ENCODE data around the gene MTMR10. TPM values are rescaled to one million over a fixed set of nuclear protein-coding genes. Genes with fewer than 3 reads are reported as not detected.

The MTMR10 gene
- total RNA-seq, 2 experiments from 2014 or later, result 41.2 to 42.0 TPM

GRCh38 chr15:31024330-31024729 lies 32.9 kb upstream of the MTMR10 start:
- POLR2A ChIA-PET, result interaction anchor here (1.0 to 1.6 kb wide), 2 partner anchors 62 to 335 kb away, joined by 3 read pairs; no protein-coding TSS in a partner anchor
- intact Hi-C loops (cut with DNase I, micrococcal nuclease), result no loop called here
- Histone ChIP-seq H3K4me1 (ENCODE audit: insufficient read depth, low read length) (no peaks in the 10 kb centered on the region), H3K27ac (ENCODE audit: low read depth in 1 of 2, low read length in 2 of 2) (no peak overlapping the region), H3K4me3 (ENCODE audit: low read length) (no peak overlapping the region), H3K36me3 (ENCODE audit: insufficient read depth, low read length) (no peaks in the 10 kb centered on the region), H3K27me3 (ENCODE audit: control insufficient read depth in 1 of 2, insufficient read depth in 2 of 2, low read length in 2 of 2) (no peaks in the 10 kb centered on the region), H3K9me3 (ENCODE audit: control insufficient read depth in 1 of 2, insufficient read depth in 1 of 2, low read length in 2 of 2) (no peaks in the 10 kb centered on the region)
- no peak for TF ChIP-seq CTCF (IDR thresholded peaks at IDR 0.05)
- no peak overlapping the region for H3K4me3 Mint-ChIP-seq
- ATAC-seq (ENCODE audit: poor library complexity) (no peak), DNase-seq (no peak)
- no peak overlapping the region for H3K27ac Mint-ChIP-seq
- H3K9me3 Mint-ChIP-seq, result no peaks in the 10 kb centered on the region
- H3K36me3 Mint-ChIP-seq (ENCODE audit: low read depth), result no peaks in the 10 kb centered on the region
- no peaks in the 10 kb centered on the region for H3K4me1 Mint-ChIP-seq (ENCODE audit: low read depth)
- CTCF ChIA-PET, result interaction anchor here (1.0 kb wide), 1 partner anchor 95 kb away, joined by 3 read pairs; no protein-coding TSS in a partner anchor
- H3K27me3 Mint-ChIP-seq, result peaks cover 44% of the 10 kb centered on the region

GRCh38 chr15:31023841-31024240 lies 32.4 kb upstream of the MTMR10 start:
- ATAC-seq (ENCODE audit: poor library complexity) (no peak), DNase-seq (no peak)
- Mint-ChIP-seq H3K4me1 (ENCODE audit: low read depth) (no peaks in the 10 kb centered on the region), H3K4me3 (no peak overlapping the region), H3K9me3 (no peaks in the 10 kb centered on the region), H3K27me3 (peaks cover 40% of the 10 kb centered on the region), H3K36me3 (ENCODE audit: low read depth) (no peaks in the 10 kb centered on the region), H3K27ac (no peak overlapping the region)
- Histone ChIP-seq H3K9me3 (ENCODE audit: control insufficient read depth in 1 of 2, insufficient read depth in 1 of 2, low read length in 2 of 2) (no peaks in the 10 kb centered on the region), H3K36me3 (ENCODE audit: insufficient read depth, low read length) (no peaks in the 10 kb centered on the region), H3K27me3 (ENCODE audit: control insufficient read depth in 1 of 2, insufficient read depth in 2 of 2, low read length in 2 of 2) (no peaks in the 10 kb centered on the region), H3K27ac (ENCODE audit: low read depth in 1 of 2, low read length in 2 of 2) (no peak overlapping the region), H3K4me1 (ENCODE audit: insufficient read depth, low read length) (no peaks in the 10 kb centered on the region), H3K4me3 (ENCODE audit: low read length) (no peak overlapping the region)
- intact Hi-C loops (cut with DNase I, micrococcal nuclease), result no loop called here
- ChIA-PET POLR2A (interaction anchor here (1.0 to 1.6 kb wide), 2 partner anchors 61 to 336 kb away, joined by 3 read pairs; no protein-coding TSS in a partner anchor), CTCF (no interaction called here)
- no peak for TF ChIP-seq CTCF (IDR thresholded peaks at IDR 0.05)

GRCh38 chr15:31021067-31021665 lies 29.7 kb upstream of the MTMR10 start:
- Histone ChIP-seq H3K4me1 (ENCODE audit: insufficient read depth, low read length) (no peaks in the 10 kb centered on the region), H3K9me3 (ENCODE audit: control insufficient read depth in 1 of 2, insufficient read depth in 1 of 2, low read length in 2 of 2) (no peaks in the 10 kb centered on the region), H3K27me3 (ENCODE audit: control insufficient read depth in 1 of 2, insufficient read depth in 2 of 2, low read length in 2 of 2) (no peaks in the 10 kb centered on the region), H3K27ac (ENCODE audit: low read depth in 1 of 2, low read length in 2 of 2) (no peak overlapping the region), H3K4me3 (ENCODE audit: low read length) (no peak overlapping the region), H3K36me3 (ENCODE audit: insufficient read depth, low read length) (no peaks in the 10 kb centered on the region)
- POLR2A ChIA-PET, result no interaction called here
- H3K4me3 Mint-ChIP-seq, result no peak overlapping the region
- no peaks in the 10 kb centered on the region for H3K36me3 Mint-ChIP-seq (ENCODE audit: low read depth)
- TF ChIP-seq CTCF (IDR thresholded peaks at IDR 0.05), result no peak
- ATAC-seq (ENCODE audit: poor library complexity) (no peak), DNase-seq (no peak)
- CTCF ChIA-PET, result interaction anchor here (0.7 kb wide), 1 partner anchor 14 kb away, joined by 5 read pairs; no protein-coding TSS in a partner anchor
- no peaks in the 10 kb centered on the region for H3K9me3 Mint-ChIP-seq
- intact Hi-C loops (cut with DNase I, micrococcal nuclease), result no loop called here
- no peak overlapping the region for H3K27ac Mint-ChIP-seq
- no peaks in the 10 kb centered on the region for H3K4me1 Mint-ChIP-seq (ENCODE audit: low read depth)
- H3K27me3 Mint-ChIP-seq, result peaks cover 23% of the 10 kb centered on the region
